Measurements from ENCODE around the gene CD3D.

Gene CD3D

DNA sequence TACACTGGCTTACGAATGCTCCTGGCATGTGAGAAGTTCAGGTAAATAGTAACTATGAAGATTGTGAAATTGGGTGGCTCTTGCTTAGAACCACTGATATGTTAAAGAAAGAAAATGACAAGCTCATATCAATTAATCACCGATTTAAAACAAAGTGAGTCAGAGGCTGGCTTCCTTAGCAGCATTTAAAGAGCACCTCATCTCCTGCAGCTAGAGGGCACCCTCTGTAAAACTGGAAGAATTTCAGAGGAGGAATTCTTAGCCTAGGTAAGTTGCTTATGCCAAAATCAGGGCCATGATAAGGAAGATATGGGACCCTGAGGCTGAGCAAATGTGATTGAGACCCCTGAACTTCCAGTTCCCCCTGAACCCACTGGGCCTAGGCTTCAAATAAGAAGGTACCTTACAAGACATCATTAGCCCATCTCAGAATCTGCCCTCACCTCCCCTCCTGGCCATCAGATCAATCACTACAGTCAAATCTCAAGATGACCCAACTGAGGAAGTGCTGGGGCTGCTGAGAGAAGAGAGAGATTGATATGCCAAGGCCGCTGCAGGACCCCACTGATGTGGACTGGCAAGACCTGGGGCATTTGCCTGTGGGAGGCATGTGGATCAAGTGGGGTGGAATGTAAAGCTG lies 46.6 kb downstream of the CD3D start:
- DNase-seq: no peak

GRCh38 chr11:118295199-118295598 lies 47.3 kb downstream of the CD3D start:
- DNase-seq: no peak

- DNase-seq: no peak
Measured at GRCh38 chr11:118294053-118294452, 48.5 kb downstream of the CD3D start.

GRCh38 chr11:118291477-118292135 lies 50.9 kb downstream of the CD3D start:
- no peak for DNase-seq

- no peak for DNase-seq
Measured at GRCh38 chr11:118290923-118291322, 51.6 kb downstream of the CD3D start.

GRCh38 chr11:118289401-118289800 lies 53.1 kb downstream of the CD3D start:
- no peak for DNase-seq
